Aorta (tissue), 5 donors: Measurements from ENCODE around the gene MEGF11. TPM values are rescaled to one million over a fixed set of nuclear protein-coding genes. Genes with fewer than 3 reads are reported as not detected.

Source experiments
- ATAC-seq: fragments of 200-7000 bp; cut with Tn5 transposase; one replicate; pipeline ENCODE4 v1.9.1; 2022; ENCODE audit warnings: moderate library complexity; ENCODE audit not compliant: low FRiP score
- DNase-seq, 2 donors: peaks; one replicate each; pipeline ENCODE4 v3.0.0-alpha.2; 2020
- H3K27ac ChIP-seq, 2 donors: one replicate each; pipeline ENCODE4 v1.5.1; 2013; ENCODE audit warnings: low read length in 2 of 2, mild to moderate bottlenecking in 2 of 2, moderate library complexity in 2 of 2, control low read depth in 1 of 2, inconsistent platforms in 1 of 2, low read depth in 1 of 2
- H3K27me3 ChIP-seq, 2 donors: one replicate each; pipeline ENCODE4 v1.6.1; 2013; ENCODE audit warnings: control low read depth in 1 of 2, low read length in 1 of 2, mild to moderate bottlenecking in 1 of 2, moderate library complexity in 1 of 2; ENCODE audit not compliant: insufficient read depth in 2 of 2, control insufficient read depth in 1 of 2
- H3K36me3 ChIP-seq, 2 donors: one replicate each; pipeline ENCODE4 v1.6.1; 2013; ENCODE audit warnings: control low read depth in 1 of 2, low read length in 1 of 2, mild to moderate bottlenecking in 1 of 2; ENCODE audit not compliant: insufficient read depth in 2 of 2, control insufficient read depth in 1 of 2
- H3K4me1 ChIP-seq, 2 donors: one replicate each; pipeline ENCODE4 v1.6.1; 2013; ENCODE audit warnings: low read length in 2 of 2, control low read depth in 1 of 2, mild to moderate bottlenecking in 1 of 2, moderate library complexity in 1 of 2; ENCODE audit not compliant: insufficient read depth in 2 of 2, control insufficient read depth in 1 of 2
- H3K4me3 ChIP-seq, 2 donors: one replicate each; pipeline ENCODE4 v1.5.1; 2013; ENCODE audit warnings: low read length in 2 of 2, control low read depth in 1 of 2, mild to moderate bottlenecking in 1 of 2
- H3K9me3 ChIP-seq: one replicate; pipeline ENCODE4 v1.6.1; 2013; ENCODE audit warnings: mild to moderate bottlenecking, low read length; ENCODE audit not compliant: control insufficient read depth
- WGBS, 2 donors: extraction: QIAGEN DNeasy Blood & Tissue Kit; methylation state at CpG; one replicate each; pipeline ENCODE4 v1.1.7; 2013; 5-methylcytosine and 5-hydroxymethylcytosine counted together
- intact Hi-C, 2 donors: fragments of 100-400 bp; cut with DNase I; formaldehyde crosslinking; loops; one replicate each; pipeline versions ENCODE4 v1.14.2 to v1.15.0; 2022
- polyA plus RNA-seq, 2 donors: library from polyadenylated mRNA; stranded (reverse); fragments of 200-250 nt; gene quantifications; one replicate each; pipeline ENCODE4 v1.2.3, GENCODE V29; 2013
- total RNA-seq, 2 donors: library from RNA; stranded (reverse); fragmentation: NEBNext Ultra II Directional; extraction: Animal tissue kit (Norgen Biotek cat#: 25700); gene quantifications; one replicate each; pipeline ENCODE4 v1.2.1, GENCODE V29; 2021
- donor health status: healthy with polysubstance abuse.
- donor health status: Bipolar disorder and iron deficiency.
- donor health status: DM: no; HTN: no; CAD: no.
- donor health status: DM: no; HTN: no; CAD: no.
- donor health status: DM: yes; HTN: yes; CAD: no.

The MEGF11 gene
- total and polyA plus RNA-seq, 4 donors = not detected

- H3K27me3 ChIP-seq = no peaks in the 10 kb centered on the region
- no peaks in the 10 kb centered on the region for H3K36me3 ChIP-seq
- intact Hi-C loops = no loop called here
- no peak overlapping the region for H3K4me3 ChIP-seq
- H3K4me1 ChIP-seq = no peaks in the 10 kb centered on the region
- no peaks in the 10 kb centered on the region for H3K9me3 ChIP-seq
- ATAC-seq = no peak
- 68 to 72% methylated on average over 4 of the region's 4 CpGs for WGBS, 2 donors
- no peak overlapping the region for H3K27ac ChIP-seq
- no peak for DNase-seq
These were observed 99.0 kb downstream of the MEGF11 start for GRCh38 chr15:66154581-66154980.

- Histone ChIP-seq H3K9me3 (no peaks in the 10 kb centered on the region), H3K36me3 (no peaks in the 10 kb centered on the region), H3K27me3 (no peaks in the 10 kb centered on the region), H3K4me3 (no peak overlapping the region), H3K27ac (no peak overlapping the region), H3K4me1 (no peaks in the 10 kb centered on the region)
- no peak for ATAC-seq
- 56 to 68% methylated on average over 15 of the region's 15 CpGs for WGBS, 2 donors
- intact Hi-C loops = no loop called here
- no peak for DNase-seq
These were observed 99.8 kb downstream of the MEGF11 start for GRCh38 chr15:66153549-66154415.

GRCh38 chr15:66152650-66153049 is 100.9 kb downstream of the MEGF11 start:
- H3K27ac ChIP-seq = no peak overlapping the region
- WGBS, 2 donors = 90 to 91% methylated on average over 9 to 10 of the region's 10 CpGs
- intact Hi-C loops = no loop called here
- no peaks in the 10 kb centered on the region for H3K4me1 ChIP-seq
- no peak for DNase-seq
- H3K4me3 ChIP-seq = no peak overlapping the region
- H3K36me3 ChIP-seq = no peaks in the 10 kb centered on the region
- no peak for ATAC-seq
- no peaks in the 10 kb centered on the region for H3K27me3 ChIP-seq
- H3K9me3 ChIP-seq = no peaks in the 10 kb centered on the region

GRCh38 chr15:66151809-66152208 is 101.7 kb downstream of the MEGF11 start:
- 51 to 55% methylated on average over 7 of the region's 7 CpGs for WGBS, 2 donors
- Histone ChIP-seq H3K27me3 (no peaks in the 10 kb centered on the region), H3K36me3 (no peaks in the 10 kb centered on the region), H3K27ac (no peak overlapping the region), H3K4me1 (no peaks in the 10 kb centered on the region), H3K4me3 (no peak overlapping the region), H3K9me3 (no peaks in the 10 kb centered on the region)
- DNase-seq = no peak
- intact Hi-C loops = no loop called here
- no peak for ATAC-seq

DNA sequence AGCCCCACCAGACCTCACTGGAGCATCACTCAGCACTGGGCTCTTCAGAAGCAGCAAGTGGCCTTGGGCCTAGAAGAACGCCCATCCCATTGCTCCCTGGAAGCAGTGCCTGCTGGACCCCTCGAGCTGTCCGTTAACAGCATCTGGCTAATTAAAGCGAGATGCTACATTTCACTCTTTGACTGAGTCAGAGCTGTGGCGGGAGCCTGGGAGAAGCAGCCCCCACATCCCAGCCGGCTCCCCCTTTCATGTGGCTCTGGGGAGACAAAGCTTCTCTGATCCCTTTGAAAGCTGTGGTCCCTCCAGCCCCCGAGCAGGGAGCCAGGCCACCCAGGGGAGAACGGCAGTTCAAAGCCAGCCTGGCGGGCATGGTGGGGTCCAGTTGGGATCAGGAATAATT is 103.7 kb downstream of the MEGF11 start:
- H3K4me3 ChIP-seq = no peak overlapping the region
- H3K27ac ChIP-seq = no peak overlapping the region
- H3K27me3 ChIP-seq = no peaks in the 10 kb centered on the region
- no peaks in the 10 kb centered on the region for H3K36me3 ChIP-seq
- no peak for ATAC-seq
- 75 to 77% methylated on average over 9 of the region's 9 CpGs for WGBS, 2 donors
- no peaks in the 10 kb centered on the region for H3K4me1 ChIP-seq
- intact Hi-C loops = no loop called here
- DNase-seq = no peak
- H3K9me3 ChIP-seq = no peaks in the 10 kb centered on the region

- Histone ChIP-seq H3K4me1 (no peaks in the 10 kb centered on the region), H3K9me3 (no peaks in the 10 kb centered on the region), H3K36me3 (no peaks in the 10 kb centered on the region), H3K27ac (no peak overlapping the region), H3K27me3 (no peaks in the 10 kb centered on the region), H3K4me3 (no peak overlapping the region)
- DNase-seq (no peak), ATAC-seq (no peak)
- WGBS, 2 donors = 11 to 17% methylated on average over 2 of the region's 2 CpGs
- intact Hi-C loops = no loop called here
These were observed 105.4 kb downstream of the MEGF11 start for GRCh38 chr15:66148187-66148586.

DNA sequence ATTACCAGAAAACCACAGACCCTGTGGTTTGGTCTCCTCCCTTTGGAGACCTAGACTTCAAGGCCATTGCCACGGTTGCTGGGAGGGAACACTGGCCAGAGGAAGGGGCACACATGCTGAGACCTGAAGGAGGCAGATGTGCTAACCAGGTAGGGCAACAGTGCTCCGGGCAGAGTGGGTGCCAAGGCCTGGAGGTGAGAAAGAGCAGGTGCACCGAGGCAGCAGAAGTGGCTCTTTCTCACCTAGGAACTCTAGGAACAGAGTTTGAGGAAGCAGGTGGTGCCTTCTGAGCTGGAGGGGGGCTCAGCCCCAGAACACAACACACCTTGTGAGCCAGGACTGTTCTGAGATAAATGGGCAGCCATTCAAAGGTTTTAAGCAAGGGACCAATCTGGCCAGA is 106.1 kb downstream of the MEGF11 start:
- no peaks in the 10 kb centered on the region for H3K36me3 ChIP-seq
- no peaks in the 10 kb centered on the region for H3K4me1 ChIP-seq
- 86 to 88% methylated on average over 3 of the region's 3 CpGs for WGBS, 2 donors
- intact Hi-C loops = loop anchor here in 1 of 2 donors (2.0 kb wide), 1 partner anchor 77 kb away; no protein-coding TSS in a partner anchor
- ATAC-seq (no peak), DNase-seq (no peak)
- H3K27ac ChIP-seq = no peak overlapping the region
- H3K9me3 ChIP-seq = no peaks in the 10 kb centered on the region
- H3K4me3 ChIP-seq = no peak overlapping the region
- H3K27me3 ChIP-seq = no peaks in the 10 kb centered on the region

DNA sequence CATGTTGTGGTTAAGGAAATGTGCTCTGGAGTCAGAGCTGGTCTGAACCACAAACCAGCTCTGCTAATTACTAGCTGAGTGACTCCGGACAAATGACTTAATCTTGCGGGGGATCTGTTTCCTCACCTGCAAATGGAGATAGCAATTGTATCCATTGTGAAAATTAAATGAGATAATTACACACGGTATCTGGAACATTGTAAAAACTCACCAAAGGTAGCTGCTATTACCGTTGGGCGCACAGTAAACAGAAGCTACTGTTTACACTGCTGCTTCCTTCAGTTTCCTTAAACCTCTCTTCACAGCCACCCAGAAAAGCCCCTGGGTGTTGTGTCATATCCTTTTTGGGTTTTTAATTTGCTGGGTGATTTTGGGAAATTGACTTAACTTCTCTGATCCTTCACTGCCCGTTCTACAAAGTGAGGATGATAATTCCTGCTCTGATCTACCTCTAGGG is 107.8 kb downstream of the MEGF11 start:
- no peaks in the 10 kb centered on the region for H3K4me1 ChIP-seq
- DNase-seq (no peak), ATAC-seq (no peak)
- H3K9me3 ChIP-seq = no peaks in the 10 kb centered on the region
- intact Hi-C loops = loop anchor here in 1 of 2 donors (2.0 kb wide), 1 partner anchor 79 kb away; no protein-coding TSS in a partner anchor
- H3K27ac ChIP-seq = no peak overlapping the region
- H3K27me3 ChIP-seq = no peaks in the 10 kb centered on the region
- 73 to 74% methylated on average over 6 of the region's 6 CpGs for WGBS, 2 donors
- H3K36me3 ChIP-seq = no peaks in the 10 kb centered on the region
- no peak overlapping the region for H3K4me3 ChIP-seq
